ENCODE results near the gene FOXK1.
A peak's percentile ranks its signal among the peaks of the same experiment; 100 is the strongest.

Gene FOXK1

GRCh38 chr7:4766666-4767519 is 84.8 kb downstream of the FOXK1 start:
- no peak for DNase-seq

GRCh38 chr7:4768597-4769569 is 86.8 kb downstream of the FOXK1 start:
- no peak for DNase-seq

GRCh38 chr7:4769761-4770160 is 87.7 kb downstream of the FOXK1 start:
- no peak for DNase-seq

- DNase-seq, result no peak
Observed at GRCh38 chr7:4770886-4771285, 88.8 kb downstream of the FOXK1 start.

GRCh38 chr7:4771737-4772136 is 89.6 kb downstream of the FOXK1 start:
- no peak for DNase-seq

GRCh38 chr7:4772306-4772705 is 90.2 kb downstream of the FOXK1 start:
- DNase-seq, result no peak

- DNase-seq, result no peak
Observed at GRCh38 chr7:4774007-4774406, 91.9 kb downstream of the FOXK1 start.

GRCh38 chr7:4774658-4775249 is 92.7 kb downstream of the FOXK1 start:
- DNase-seq, result no peak

- peak; percentile 88 for DNase-seq
Observed at GRCh38 chr7:4775250-4775847, 93.3 kb downstream of the FOXK1 start, which contains the start of gene AP5Z1. Gene AP5Z1 (plus strand): TSS chr7:4775623. CDS start chr7:4775716, 93 bp downstream.

GRCh38 chr7:4775848-4776623 is 93.9 kb downstream of the FOXK1 start:
- DNase-seq, result no peak

- no peak for DNase-seq
Observed at GRCh38 chr7:4779118-4779517, 97.0 kb downstream of the FOXK1 start.

GRCh38 chr7:4781366-4782069 is 99.4 kb downstream of the FOXK1 start:
- no peak for DNase-seq

- no peak for DNase-seq
Observed at GRCh38 chr7:4782333-4783291, 100.5 kb downstream of the FOXK1 start.

GRCh38 chr7:4783292-4783652 is 101.2 kb downstream of the FOXK1 start:
- no peak for DNase-seq

- DNase-seq, result no peak
Observed at GRCh38 chr7:4783762-4784351, 101.8 kb downstream of the FOXK1 start.

- DNase-seq, result no peak
Observed at GRCh38 chr7:4784799-4785198, 102.7 kb downstream of the FOXK1 start.

GRCh38 chr7:4785371-4785770 is 103.3 kb downstream of the FOXK1 start:
- DNase-seq, result no peak

GRCh38 chr7:4786015-4786414 is 103.9 kb downstream of the FOXK1 start:
- no peak for DNase-seq

- DNase-seq, result no peak
Observed at GRCh38 chr7:4787541-4787940, 105.4 kb downstream of the FOXK1 start.
